ENCODE results near the gene COMMD1.

Gene COMMD1

GRCh38 chr2:62177392-62178049, 272.0 kb downstream of the COMMD1 start:
- no peak for DNase-seq (ENCODE audit: low read depth in 2 of 2)

- no peak for DNase-seq (ENCODE audit: low read depth in 2 of 2)
Observed at GRCh38 chr2:62178741-62179271, 273.3 kb downstream of the COMMD1 start.

GRCh38 chr2:62180975-62181374, 275.5 kb downstream of the COMMD1 start:
- no peak for DNase-seq (ENCODE audit: low read depth in 2 of 2)

- DNase-seq (ENCODE audit: low read depth in 2 of 2) = no peak
Observed at GRCh38 chr2:62181843-62182242, 276.4 kb downstream of the COMMD1 start.

GRCh38 chr2:62184512-62185230, 279.2 kb downstream of the COMMD1 start:
- DNase-seq (ENCODE audit: low read depth in 2 of 2) = no peak
